ENCODE measurements around the gene CES3. TPM values are rescaled to one million over a fixed set of nuclear protein-coding genes. Genes with fewer than 3 reads are reported as not detected.

CES3 gene
- total RNA-seq, 1 donor from 2014 or later: 4.8 TPM

DNA sequence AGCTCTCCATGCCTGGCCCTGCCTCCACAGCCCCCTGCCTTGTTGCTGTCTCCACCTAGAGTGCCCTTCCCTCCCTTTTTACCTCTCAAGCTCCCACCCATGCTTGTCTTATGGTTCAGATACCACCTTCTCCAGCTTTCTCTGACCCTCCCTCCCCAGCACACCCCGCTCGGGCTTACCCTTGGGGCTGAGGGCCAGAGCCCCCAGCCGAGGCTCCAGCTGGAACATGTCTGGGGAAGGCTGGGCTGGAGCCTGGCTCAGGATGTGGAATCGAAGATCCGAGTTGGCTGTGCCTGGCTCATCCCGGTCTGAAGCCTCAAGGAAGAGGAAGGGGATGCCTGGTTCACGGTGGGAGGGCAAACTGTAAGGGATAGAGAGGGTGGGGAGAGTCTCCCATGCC, 46.0 kb upstream of the CES3 start:
- Mint-ChIP-seq H3K36me3 (ENCODE audit: insufficient read depth) (no peaks in the 10 kb centered on the region), H3K9me3 (ENCODE audit: low read depth) (no peaks in the 10 kb centered on the region), H3K4me3 (ENCODE audit: low read depth) (no peak overlapping the region), H3K27ac (no peak overlapping the region), H3K27me3 (peaks cover 33% of the 10 kb centered on the region), H3K4me1 (ENCODE audit: low read depth) (peaks cover 2% of the 10 kb centered on the region)
- no peak for DNase-seq (ENCODE audit: low spot score, unreplicated experiment)
- TF ChIP-seq, protein P1, sequence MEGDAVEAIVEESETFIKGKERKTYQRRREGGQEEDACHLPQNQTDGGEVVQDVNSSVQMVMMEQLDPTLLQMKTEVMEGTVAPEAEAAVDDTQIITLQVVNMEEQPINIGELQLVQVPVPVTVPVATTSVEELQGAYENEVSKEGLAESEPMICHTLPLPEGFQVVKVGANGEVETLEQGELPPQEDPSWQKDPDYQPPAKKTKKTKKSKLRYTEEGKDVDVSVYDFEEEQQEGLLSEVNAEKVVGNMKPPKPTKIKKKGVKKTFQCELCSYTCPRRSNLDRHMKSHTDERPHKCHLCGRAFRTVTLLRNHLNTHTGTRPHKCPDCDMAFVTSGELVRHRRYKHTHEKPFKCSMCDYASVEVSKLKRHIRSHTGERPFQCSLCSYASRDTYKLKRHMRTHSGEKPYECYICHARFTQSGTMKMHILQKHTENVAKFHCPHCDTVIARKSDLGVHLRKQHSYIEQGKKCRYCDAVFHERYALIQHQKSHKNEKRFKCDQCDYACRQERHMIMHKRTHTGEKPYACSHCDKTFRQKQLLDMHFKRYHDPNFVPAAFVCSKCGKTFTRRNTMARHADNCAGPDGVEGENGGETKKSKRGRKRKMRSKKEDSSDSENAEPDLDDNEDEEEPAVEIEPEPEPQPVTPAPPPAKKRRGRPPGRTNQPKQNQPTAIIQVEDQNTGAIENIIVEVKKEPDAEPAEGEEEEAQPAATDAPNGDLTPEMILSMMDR (IDR thresholded peaks at IDR 0.05; ENCODE audit: unreplicated experiment): no peak

DNA sequence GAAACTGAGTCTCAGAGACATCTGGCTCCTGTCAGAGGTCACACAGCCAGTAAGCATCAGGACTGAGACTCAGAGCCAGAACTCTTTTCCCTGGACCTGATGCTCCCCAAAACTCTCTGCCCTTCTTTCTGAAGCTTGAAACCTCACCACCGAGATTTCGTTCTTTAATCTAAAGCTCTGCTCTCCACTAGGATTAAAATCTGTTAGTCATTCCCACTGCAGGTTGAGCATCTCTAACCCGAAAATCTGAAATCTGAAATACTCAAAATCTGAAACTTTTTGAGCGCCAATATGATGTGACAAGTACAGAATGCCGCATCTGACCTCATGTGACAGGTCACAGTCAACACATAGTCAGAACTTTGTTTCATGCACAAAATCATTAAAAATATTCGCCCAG, 44.5 kb upstream of the CES3 start:
- Mint-ChIP-seq H3K27ac (no peak overlapping the region), H3K9me3 (ENCODE audit: low read depth) (no peaks in the 10 kb centered on the region), H3K27me3 (peaks cover 41% of the 10 kb centered on the region), H3K36me3 (ENCODE audit: insufficient read depth) (no peaks in the 10 kb centered on the region), H3K4me3 (ENCODE audit: low read depth) (no peak overlapping the region), H3K4me1 (ENCODE audit: low read depth) (peaks cover 2% of the 10 kb centered on the region)
- DNase-seq (ENCODE audit: low spot score, unreplicated experiment): no peak
- TF ChIP-seq, protein P1 (IDR thresholded peaks at IDR 0.05; ENCODE audit: unreplicated experiment): no peak

- TF ChIP-seq, protein P1 (IDR thresholded peaks at IDR 0.05; ENCODE audit: unreplicated experiment): no peak
- Mint-ChIP-seq H3K27me3 (peaks cover 44% of the 10 kb centered on the region), H3K4me1 (ENCODE audit: low read depth) (peaks cover 2% of the 10 kb centered on the region)
Observed at GRCh38 chr16:66917741-66918140, 43.3 kb upstream of the CES3 start.

DNA sequence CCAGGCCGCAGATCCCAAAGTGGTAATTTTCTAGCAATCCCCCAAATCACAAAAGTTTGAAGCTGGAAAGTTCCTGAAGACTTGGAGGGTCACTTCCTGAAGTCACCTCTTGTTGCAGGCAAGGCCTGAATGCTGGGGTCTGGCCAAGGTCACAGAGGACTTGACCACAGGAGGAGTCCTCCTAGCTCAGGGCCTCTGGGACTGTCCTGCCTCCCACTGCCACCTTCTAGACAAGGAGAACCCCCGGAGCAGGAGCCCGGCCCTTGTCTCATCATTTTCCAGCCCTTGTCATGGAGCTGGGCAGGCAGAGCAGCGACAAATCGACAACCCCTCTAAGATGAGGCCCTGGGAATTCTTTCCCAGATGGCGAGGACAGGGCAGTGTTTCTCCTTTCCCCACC, 42.7 kb upstream of the CES3 start:
- no peaks in the 10 kb centered on the region for H3K36me3 Mint-ChIP-seq (ENCODE audit: insufficient read depth)
- TF ChIP-seq, protein P1 (IDR thresholded peaks at IDR 0.05; ENCODE audit: unreplicated experiment): no peak
- no peak overlapping the region for H3K4me3 Mint-ChIP-seq (ENCODE audit: low read depth)
- H3K27ac Mint-ChIP-seq: no peak overlapping the region
- peaks cover 2% of the 10 kb centered on the region for H3K4me1 Mint-ChIP-seq (ENCODE audit: low read depth)
- H3K9me3 Mint-ChIP-seq (ENCODE audit: low read depth): no peaks in the 10 kb centered on the region
- no peak for DNase-seq (ENCODE audit: low spot score, unreplicated experiment)
- peaks cover 50% of the 10 kb centered on the region for H3K27me3 Mint-ChIP-seq

More at GRCh38 chr16:66917741-66918140, 43.3 kb upstream of the CES3 start:
- DNase-seq (ENCODE audit: low spot score, unreplicated experiment): no peak
- Mint-ChIP-seq H3K9me3 (ENCODE audit: low read depth) (no peaks in the 10 kb centered on the region), H3K27ac (no peak overlapping the region), H3K36me3 (ENCODE audit: insufficient read depth) (no peaks in the 10 kb centered on the region), H3K4me3 (ENCODE audit: low read depth) (no peak overlapping the region)

- TF ChIP-seq, protein P1 (IDR thresholded peaks at IDR 0.05; ENCODE audit: unreplicated experiment): no peak
- H3K9me3 Mint-ChIP-seq (ENCODE audit: low read depth): no peaks in the 10 kb centered on the region
- H3K4me3 Mint-ChIP-seq (ENCODE audit: low read depth): no peak within 1 kb of the TSS
- peaks cover 56% of the 10 kb centered on the region for H3K27me3 Mint-ChIP-seq
- H3K4me1 Mint-ChIP-seq (ENCODE audit: low read depth): peaks cover 2% of the 10 kb centered on the region
- no peak within 1 kb of the TSS for H3K27ac Mint-ChIP-seq
- DNase-seq (ENCODE audit: low spot score, unreplicated experiment): no peak
- H3K36me3 Mint-ChIP-seq (ENCODE audit: insufficient read depth): no peaks in the 10 kb centered on the region
Observed at GRCh38 chr16:66918803-66919568, 42.1 kb upstream of the CES3 start, which contains the start of gene CDH16. CDH16 (minus strand) TSS chr16:66918885; CDS start chr16:66918065, 820 bp downstream.

Measured in progenitor cell of endocrine pancreas (in vitro differentiated cells).